Measurements from ENCODE around the gene TEKTIP1. TPM values are rescaled to one million over a fixed set of nuclear protein-coding genes. Genes with fewer than 3 reads are reported as not detected.
A peak's percentile ranks its signal among the peaks of the same experiment; 100 is the strongest.

Gene TEKTIP1
- total and polyA plus RNA-seq, 10 of the 15 experiments (the other 5 are each of a cell fraction or from before 2014, with no cell fraction given) = 0.18 to 2.6 (median 0.60) TPM; not detected in 5

- TF ChIP-seq, protein P1, sequence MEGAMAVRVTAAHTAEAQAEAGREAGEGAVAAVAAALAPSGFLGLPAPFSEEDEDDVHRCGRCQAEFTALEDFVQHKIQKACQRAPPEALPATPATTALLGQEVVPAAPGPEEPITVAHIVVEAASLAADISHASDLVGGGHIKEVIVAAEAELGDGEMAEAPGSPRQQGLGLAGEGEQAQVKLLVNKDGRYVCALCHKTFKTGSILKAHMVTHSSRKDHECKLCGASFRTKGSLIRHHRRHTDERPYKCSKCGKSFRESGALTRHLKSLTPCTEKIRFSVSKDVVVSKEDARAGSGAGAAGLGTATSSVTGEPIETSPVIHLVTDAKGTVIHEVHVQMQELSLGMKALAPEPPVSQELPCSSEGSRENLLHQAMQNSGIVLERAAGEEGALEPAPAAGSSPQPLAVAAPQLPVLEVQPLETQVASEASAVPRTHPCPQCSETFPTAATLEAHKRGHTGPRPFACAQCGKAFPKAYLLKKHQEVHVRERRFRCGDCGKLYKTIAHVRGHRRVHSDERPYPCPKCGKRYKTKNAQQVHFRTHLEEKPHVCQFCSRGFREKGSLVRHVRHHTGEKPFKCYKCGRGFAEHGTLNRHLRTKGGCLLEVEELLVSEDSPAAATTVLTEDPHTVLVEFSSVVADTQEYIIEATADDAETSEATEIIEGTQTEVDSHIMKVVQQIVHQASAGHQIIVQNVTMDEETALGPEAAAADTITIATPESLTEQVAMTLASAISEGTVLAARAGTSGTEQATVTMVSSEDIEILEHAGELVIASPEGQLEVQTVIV (IDR thresholded peaks at IDR 0.05; ENCODE audit: borderline replicate concordance, partially characterized antibody) = no peak
- TF ChIP-seq NRF1 (conservative IDR thresholded peaks at IDR 0.05; ENCODE audit: low read depth, low read length) (no peak), CHD1 (IDR thresholded peaks at IDR 0.05; ENCODE audit: low read depth, low read length) (no peak), SP1 (IDR thresholded peaks at IDR 0.05; ENCODE audit: low read depth, low read length) (no peak)
- TF ChIP-seq, protein P2, sequence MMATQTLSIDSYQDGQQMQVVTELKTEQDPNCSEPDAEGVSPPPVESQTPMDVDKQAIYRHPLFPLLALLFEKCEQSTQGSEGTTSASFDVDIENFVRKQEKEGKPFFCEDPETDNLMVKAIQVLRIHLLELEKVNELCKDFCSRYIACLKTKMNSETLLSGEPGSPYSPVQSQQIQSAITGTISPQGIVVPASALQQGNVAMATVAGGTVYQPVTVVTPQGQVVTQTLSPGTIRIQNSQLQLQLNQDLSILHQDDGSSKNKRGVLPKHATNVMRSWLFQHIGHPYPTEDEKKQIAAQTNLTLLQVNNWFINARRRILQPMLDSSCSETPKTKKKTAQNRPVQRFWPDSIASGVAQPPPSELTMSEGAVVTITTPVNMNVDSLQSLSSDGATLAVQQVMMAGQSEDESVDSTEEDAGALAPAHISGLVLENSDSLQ (IDR thresholded peaks at IDR 0.05) = no peak
These were observed 35.9 kb upstream of the TEKTIP1 start (continued) for GRCh38 chr19:3503036-3503572.

- no peak overlapping the region for H3K4me3 ChIP-seq
These were observed 34.2 kb upstream of the TEKTIP1 start for GRCh38 chr19:3504735-3505134.

More at GRCh38 chr19:3504735-3505134, 34.2 kb upstream of the TEKTIP1 start:
- Histone ChIP-seq H4K20me1 (ENCODE audit: control insufficient read depth, insufficient read depth) (no peaks in the 10 kb centered on the region), H3K27ac (ENCODE audit: control insufficient read depth, insufficient read depth) (no peak overlapping the region), H3K4me2 (ENCODE audit: control insufficient read depth, insufficient read depth) (peak overlapping the region; percentile 15; the same call in 1 of the 2 replicates), H3K36me3 (ENCODE audit: control insufficient read depth in 2 of 2, insufficient read depth in 2 of 2, low read length in 1 of 2) (no peaks in the 10 kb centered on the region; a peak in 3 of 4 replicates), H2AFZ (ENCODE audit: control insufficient read depth, low read depth, low read length) (no peak overlapping the region), H3K9me3 (replicated peaks; ENCODE audit: control insufficient read depth, insufficient read depth, low read length) (no peaks in the 10 kb centered on the region), H3K4me1 (ENCODE audit: control insufficient read depth, insufficient read depth, low read length) (peaks cover 7% of the 10 kb centered on the region), H3K9ac (ENCODE audit: control insufficient read depth, insufficient read depth, low read length) (no peak overlapping the region), H3K79me2 (ENCODE audit: control insufficient read depth, insufficient read depth, low read length) (peaks cover 38% of the 10 kb centered on the region), H3K27me3 (replicated peaks in 1 of 2; ENCODE audit: control insufficient read depth in 2 of 2, insufficient read depth in 2 of 2, low read length in 1 of 2) (no peaks in the 10 kb centered on the region)
- CTCF ChIA-PET = no interaction called here
- TF ChIP-seq PAX8 (IDR thresholded peaks at IDR 0.05) = no peak
- TF ChIP-seq HDGF (IDR thresholded peaks at IDR 0.05) = no peak
- RAD21 ChIA-PET (ENCODE audit: unreplicated experiment) = no interaction called here
- intact Hi-C loops (cut with micrococcal nuclease; ENCODE audit: unreplicated experiment) = no loop called here
- FAIRE-seq (peak; percentile 89), ATAC-seq (no peak), DNase-seq (ENCODE audit: low read depth, low spot score) (no peak)
- WGBS (ENCODE audit: insufficient coverage, insufficient replicate concordance, low lambda C conversion rate, missing lambda C conversion rate) = 85% methylated on average over 5 of the region's 5 CpGs
- SMC1A ChIA-PET (ENCODE audit: uncharacterized antibody, unreplicated experiment) = no interaction called here
- in situ Hi-C loops (cut with MboI) = no loop called here
- no TSS peak for BruUV-seq (replicated peaks)
- POLR2A ChIA-PET = no interaction called here
